Activated naive CD8-positive, alpha-beta T cell treated with anti-CD3 and anti-CD28 coated beads, Interleukin-2, amount 50 U/mL, for 24 hours (primary cell): ENCODE results near the gene ATP6V0B.

Source experiments
- ATAC-seq: fragments of 150-1000 bp; cut with Tn5 transposase; one replicate; pipeline ENCODE4 v1.10.0; 2021
- DNase-seq: peaks from one replicate; pipeline ENCODE4 v3.0.0; 2021
- H3K27ac Mint-ChIP-seq: one replicate; pipeline ENCODE4 v1.8.0; 2021; ENCODE audit warnings: mild to moderate bottlenecking, mixed read lengths
- H3K27me3 Mint-ChIP-seq: one replicate; pipeline ENCODE4 v1.8.0; 2021; ENCODE audit warnings: mixed read lengths
- H3K36me3 Mint-ChIP-seq: one replicate; pipeline ENCODE4 v1.8.0; 2021; ENCODE audit warnings: low read depth, mixed read lengths
- H3K4me1 Mint-ChIP-seq: one replicate; pipeline ENCODE4 v1.8.0; 2021; ENCODE audit warnings: mixed read lengths
- H3K4me3 Mint-ChIP-seq: one replicate; pipeline ENCODE4 v1.8.0; 2021; ENCODE audit warnings: mild to moderate bottlenecking, moderate library complexity, mixed read lengths
- H3K9me3 Mint-ChIP-seq: one replicate; pipeline ENCODE4 v1.8.0; 2021; ENCODE audit warnings: mixed read lengths

Gene ATP6V0B

GRCh38 chr1:43974443-43975248, at the start of gene ATP6V0B:
Gene ATP6V0B, plus strand, starts transcription at chr1:43974960. Its CDS starts 81 bp downstream, at chr1:43975041.
- peak within 1 kb of the TSS; percentile 85 for H3K27ac Mint-ChIP-seq
- H3K4me1 Mint-ChIP-seq = peaks cover 61% of the 10 kb centered on the region
- ATAC-seq (peak; percentile 68), DNase-seq (peak; percentile 98)
- H3K9me3 Mint-ChIP-seq = no peaks in the 10 kb centered on the region
- peaks cover 44% of the 10 kb centered on the region for H3K36me3 Mint-ChIP-seq
- H3K27me3 Mint-ChIP-seq = no peaks in the 10 kb centered on the region
- H3K4me3 Mint-ChIP-seq = peak within 1 kb of the TSS; percentile 86

- Mint-ChIP-seq H3K27me3 (no peaks in the 10 kb centered on the region), H3K4me3 (no peak overlapping the region), H3K4me1 (peaks cover 4% of the 10 kb centered on the region), H3K27ac (no peak overlapping the region), H3K36me3 (peaks cover 7% of the 10 kb centered on the region), H3K9me3 (no peaks in the 10 kb centered on the region)
- DNase-seq (no peak), ATAC-seq (no peak)
Measured at GRCh38 chr1:43925846-43926245, 48.9 kb upstream of the ATP6V0B start.

DNA sequence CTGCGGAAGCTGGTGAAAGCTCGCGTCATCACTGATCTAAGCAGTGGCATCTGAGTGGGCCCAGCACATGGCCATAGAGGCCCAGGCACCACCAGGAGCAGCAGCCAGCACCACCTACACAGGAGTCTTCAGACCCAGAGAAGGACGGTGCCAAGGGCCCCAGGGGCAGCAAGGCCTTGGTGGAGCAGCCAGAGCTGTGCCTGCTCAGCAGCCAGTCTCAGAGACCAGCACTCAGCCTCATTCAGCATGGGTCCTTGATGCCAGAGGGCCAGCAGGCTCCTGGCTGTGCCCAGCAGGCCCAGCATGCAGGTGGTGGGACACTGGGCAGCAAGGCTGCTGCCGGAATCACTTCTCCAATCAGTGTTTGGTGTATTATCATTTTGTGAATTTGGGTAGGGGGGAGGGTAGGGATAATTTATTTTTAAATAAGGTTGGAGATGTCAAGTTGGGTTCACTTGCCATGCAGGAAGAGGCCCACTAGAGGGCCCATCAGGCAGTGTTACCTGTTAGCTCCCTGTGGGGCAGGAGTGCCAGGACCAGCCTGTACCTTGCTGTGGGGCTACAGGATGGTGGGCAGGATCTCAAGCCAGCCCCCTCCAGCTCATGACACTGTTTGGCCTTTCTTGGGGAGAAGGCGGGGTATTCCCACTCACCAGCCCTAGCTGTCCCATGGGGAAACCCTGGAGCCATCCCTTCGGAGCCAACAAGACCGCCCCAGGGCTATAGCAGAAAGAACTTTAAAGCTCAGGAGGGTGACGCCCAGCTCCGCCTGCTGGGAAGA, 44.4 kb upstream of the ATP6V0B start:
- no peak for DNase-seq
- Mint-ChIP-seq H3K4me3 (no peak overlapping the region), H3K36me3 (peaks cover 4% of the 10 kb centered on the region)

DNA sequence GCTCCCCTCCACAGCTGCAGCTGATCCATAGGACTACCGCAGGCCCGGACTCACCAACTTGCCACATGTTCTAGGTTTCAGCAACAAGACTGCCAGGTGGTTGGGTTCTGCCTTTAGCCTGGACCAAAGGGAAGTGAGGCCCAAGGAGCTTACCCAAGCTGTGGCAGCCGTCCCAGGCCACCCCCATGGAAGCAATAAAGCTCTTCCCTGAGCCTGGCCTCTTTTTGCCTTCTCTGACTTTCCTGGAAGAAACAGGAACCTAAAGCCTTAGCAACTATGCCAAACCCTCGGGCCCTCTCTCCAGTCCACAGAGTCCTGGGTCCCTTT, 43.8 kb upstream of the ATP6V0B start:
- Mint-ChIP-seq H3K27ac (no peak overlapping the region), H3K27me3 (peaks cover 27% of the 10 kb centered on the region), H3K9me3 (no peaks in the 10 kb centered on the region), H3K36me3 (peaks cover 1% of the 10 kb centered on the region), H3K4me1 (peaks cover 15% of the 10 kb centered on the region), H3K4me3 (no peak overlapping the region)
- no peak for DNase-seq
- ATAC-seq = no peak

More for the DNA sequence above, 44.4 kb upstream of the ATP6V0B start:
- ATAC-seq = no peak
- no peak overlapping the region for H3K27ac Mint-ChIP-seq
- no peaks in the 10 kb centered on the region for H3K9me3 Mint-ChIP-seq
- H3K4me1 Mint-ChIP-seq = peaks cover 15% of the 10 kb centered on the region
- H3K27me3 Mint-ChIP-seq = peaks cover 24% of the 10 kb centered on the region

DNA sequence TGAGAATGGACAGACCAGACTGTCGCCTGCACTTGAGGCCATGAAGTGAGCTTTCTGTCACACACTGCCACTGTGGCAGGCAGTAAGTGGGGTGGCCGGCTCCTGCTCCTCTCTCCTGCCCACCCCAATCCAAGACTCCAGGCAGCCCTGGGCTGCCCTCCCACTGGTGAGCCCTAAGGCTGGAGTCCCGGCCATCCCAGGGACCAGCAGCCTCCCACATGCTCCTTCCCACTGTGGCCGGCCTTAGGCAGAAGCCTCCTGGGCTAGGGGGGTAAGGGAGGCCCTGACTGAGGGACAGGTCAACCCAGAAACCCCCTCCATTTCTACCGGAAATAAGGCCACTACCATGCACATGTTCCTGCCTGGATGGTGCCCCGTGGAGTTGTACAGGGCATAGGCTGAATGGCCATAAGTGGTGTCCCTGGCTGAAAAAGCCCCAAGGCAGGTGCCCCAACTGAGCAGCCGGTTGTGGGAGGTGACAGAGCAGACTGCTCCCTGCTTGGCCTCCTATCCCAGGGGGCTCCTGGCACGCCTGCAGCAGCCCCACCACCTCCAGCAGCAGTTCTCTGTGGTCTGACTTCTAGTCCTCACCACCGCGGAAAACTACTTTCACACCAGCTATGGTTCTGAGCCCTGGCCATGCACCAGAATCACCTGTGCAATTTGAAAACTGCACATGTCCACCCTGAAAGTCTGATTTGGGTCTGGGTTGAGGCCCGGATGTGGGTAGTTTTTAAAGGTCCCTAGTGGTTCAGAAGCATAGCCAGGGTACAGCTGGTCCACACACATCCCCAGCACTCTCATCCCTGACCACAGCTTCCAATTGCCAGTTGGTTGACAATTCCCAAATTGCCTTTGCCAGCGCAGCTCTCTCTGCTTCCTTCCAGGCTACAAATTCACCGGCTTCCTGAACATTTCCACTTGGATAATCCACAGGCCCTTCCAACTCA, 42.8 kb upstream of the ATP6V0B start:
- Mint-ChIP-seq H3K4me1 (peaks cover 17% of the 10 kb centered on the region), H3K27ac (no peak overlapping the region), H3K9me3 (no peaks in the 10 kb centered on the region), H3K4me3 (no peak overlapping the region), H3K27me3 (peaks cover 31% of the 10 kb centered on the region), H3K36me3 (no peaks in the 10 kb centered on the region)
- ATAC-seq (no peak), DNase-seq (no peak)

DNA sequence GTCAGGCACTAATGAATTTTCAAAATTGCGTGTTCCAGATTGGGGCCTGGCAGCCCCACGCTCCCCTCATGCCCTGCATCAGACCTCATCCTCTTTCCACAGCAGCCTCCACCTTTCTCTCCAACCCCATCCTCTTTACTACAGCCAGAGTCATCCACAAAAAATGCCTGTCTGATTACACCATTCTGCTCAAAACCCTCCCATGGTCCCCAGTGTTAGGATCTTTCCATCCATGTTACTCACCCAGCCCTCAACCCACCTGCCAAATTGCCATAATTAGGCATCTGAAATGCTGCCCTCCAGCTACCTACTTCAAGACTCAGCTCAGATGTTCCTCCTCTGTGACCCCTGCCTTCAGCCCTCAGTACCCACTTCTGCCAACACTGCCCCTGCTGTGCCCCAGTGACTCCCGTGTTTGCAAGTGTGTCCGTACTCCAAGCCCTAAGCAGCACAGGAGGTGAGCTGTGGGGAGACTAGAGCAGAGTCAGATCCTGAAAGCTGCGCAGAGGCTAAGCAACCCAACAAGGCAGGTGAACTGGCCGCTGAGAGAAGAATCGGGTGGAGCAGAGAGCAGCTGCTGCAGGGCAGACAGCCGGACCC, 41.9 kb upstream of the ATP6V0B start:
- Mint-ChIP-seq H3K27ac (no peak overlapping the region), H3K27me3 (peaks cover 33% of the 10 kb centered on the region), H3K4me1 (peaks cover 17% of the 10 kb centered on the region), H3K36me3 (no peaks in the 10 kb centered on the region), H3K4me3 (peak overlapping the region; percentile 23), H3K9me3 (no peaks in the 10 kb centered on the region)
- DNase-seq = no peak
- ATAC-seq = no peak

GRCh38 chr1:43933386-43934100, 41.2 kb upstream of the ATP6V0B start, which contains the start of gene ARTN:
Gene ARTN, plus strand, starts transcription at chr1:43933801. Its CDS starts 1,856 bp downstream, at chr1:43935657.
- Mint-ChIP-seq H3K36me3 (no peaks in the 10 kb centered on the region), H3K27me3 (peaks cover 33% of the 10 kb centered on the region), H3K4me3 (peak within 1 kb of the TSS; percentile 38), H3K4me1 (peaks cover 17% of the 10 kb centered on the region), H3K27ac (no peak within 1 kb of the TSS), H3K9me3 (no peaks in the 10 kb centered on the region)
- ATAC-seq (no peak), DNase-seq (no peak)

DNA sequence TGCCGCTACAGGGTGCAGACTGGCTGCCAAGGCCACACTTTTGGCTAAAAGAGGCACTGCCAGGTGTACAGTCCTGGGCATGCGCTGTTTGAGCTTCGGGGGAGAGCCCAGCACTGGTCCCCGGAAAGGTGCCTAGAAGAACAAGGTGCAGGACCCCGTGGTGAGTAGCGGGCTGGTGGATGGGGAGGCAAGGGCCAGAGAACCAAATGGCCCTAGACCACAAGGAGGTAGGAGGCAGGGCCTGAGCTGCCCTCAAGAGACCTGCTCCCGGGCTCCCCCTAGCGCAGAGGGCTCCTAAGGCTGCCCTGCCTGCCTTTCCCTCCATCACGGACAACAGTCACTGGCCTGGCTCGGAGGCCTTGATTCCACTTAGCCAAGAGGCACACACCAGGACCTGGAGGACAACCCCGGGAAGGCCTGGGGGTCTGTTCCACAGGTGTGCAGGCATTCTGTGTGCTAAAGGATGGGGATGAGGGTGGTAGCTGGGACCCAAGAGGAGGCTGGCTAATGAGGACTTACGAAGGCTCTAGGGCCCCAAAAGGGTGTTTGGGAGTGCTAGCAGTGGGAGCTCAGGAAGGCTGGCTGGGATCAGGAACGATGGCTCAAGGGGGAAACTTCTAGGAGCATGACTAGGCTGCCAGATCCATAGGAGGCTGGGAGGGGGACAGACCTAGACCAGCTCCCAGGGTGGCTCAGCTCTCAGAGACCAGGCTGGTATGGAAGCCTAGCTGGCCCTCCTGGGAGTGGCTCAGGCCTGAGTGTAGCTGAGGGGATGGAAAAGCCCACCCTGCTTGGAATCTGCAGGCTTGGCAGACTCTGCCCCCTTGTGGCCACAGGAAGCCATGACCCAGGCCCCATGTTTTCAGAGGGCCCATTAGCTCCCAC, 40.4 kb upstream of the ATP6V0B start:
- H3K4me3 Mint-ChIP-seq = peak overlapping the region; percentile 38
- peak; percentile 56 for ATAC-seq
- H3K36me3 Mint-ChIP-seq = no peaks in the 10 kb centered on the region
- H3K27ac Mint-ChIP-seq = no peak overlapping the region
- DNase-seq = peak; percentile 75
- H3K4me1 Mint-ChIP-seq = peaks cover 17% of the 10 kb centered on the region
- no peaks in the 10 kb centered on the region for H3K9me3 Mint-ChIP-seq
- H3K27me3 Mint-ChIP-seq = peaks cover 33% of the 10 kb centered on the region

GRCh38 chr1:43934986-43935324, 39.8 kb upstream of the ATP6V0B start:
- ATAC-seq (no peak), DNase-seq (no peak)
- H3K27me3 Mint-ChIP-seq = peaks cover 33% of the 10 kb centered on the region
- H3K9me3 Mint-ChIP-seq = no peaks in the 10 kb centered on the region
- H3K4me1 Mint-ChIP-seq = peaks cover 12% of the 10 kb centered on the region
- no peaks in the 10 kb centered on the region for H3K36me3 Mint-ChIP-seq
- H3K4me3 Mint-ChIP-seq = no peak overlapping the region
- H3K27ac Mint-ChIP-seq = no peak overlapping the region

- peaks cover 12% of the 10 kb centered on the region for H3K4me1 Mint-ChIP-seq
- no peaks in the 10 kb centered on the region for H3K9me3 Mint-ChIP-seq
- ATAC-seq (no peak), DNase-seq (no peak)
- peaks cover 33% of the 10 kb centered on the region for H3K27me3 Mint-ChIP-seq
- H3K27ac Mint-ChIP-seq = no peak overlapping the region
- H3K36me3 Mint-ChIP-seq = no peaks in the 10 kb centered on the region
- no peak overlapping the region for H3K4me3 Mint-ChIP-seq
Measured at GRCh38 chr1:43935711-43936427, 38.9 kb upstream of the ATP6V0B start.

DNA sequence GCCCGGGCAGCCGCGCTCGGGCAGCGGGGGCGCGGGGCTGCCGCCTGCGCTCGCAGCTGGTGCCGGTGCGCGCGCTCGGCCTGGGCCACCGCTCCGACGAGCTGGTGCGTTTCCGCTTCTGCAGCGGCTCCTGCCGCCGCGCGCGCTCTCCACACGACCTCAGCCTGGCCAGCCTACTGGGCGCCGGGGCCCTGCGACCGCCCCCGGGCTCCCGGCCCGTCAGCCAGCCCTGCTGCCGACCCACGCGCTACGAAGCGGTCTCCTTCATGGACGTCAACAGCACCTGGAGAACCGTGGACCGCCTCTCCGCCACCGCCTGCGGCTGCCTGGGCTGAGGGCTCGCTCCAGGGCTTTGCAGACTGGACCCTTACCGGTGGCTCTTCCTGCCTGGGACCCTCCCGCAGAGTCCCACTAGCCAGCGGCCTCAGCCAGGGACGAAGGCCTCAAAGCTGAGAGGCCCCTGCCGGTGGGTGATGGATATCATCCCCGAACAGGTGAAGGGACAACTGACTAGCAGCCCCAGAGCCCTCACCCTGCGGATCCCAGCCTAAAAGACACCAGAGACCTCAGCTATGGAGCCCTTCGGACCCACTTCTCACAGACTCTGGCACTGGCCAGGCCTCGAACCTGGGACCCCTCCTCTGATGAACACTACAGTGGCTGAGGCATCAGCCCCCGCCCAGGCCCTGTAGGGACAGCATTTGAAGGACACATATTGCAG, 38.2 kb upstream of the ATP6V0B start:
- DNase-seq = no peak
- no peaks in the 10 kb centered on the region for H3K36me3 Mint-ChIP-seq

More for the DNA sequence above, 38.2 kb upstream of the ATP6V0B start:
- Mint-ChIP-seq H3K27ac (no peak overlapping the region), H3K4me3 (no peak overlapping the region), H3K9me3 (no peaks in the 10 kb centered on the region), H3K27me3 (peaks cover 33% of the 10 kb centered on the region), H3K4me1 (peaks cover 12% of the 10 kb centered on the region)
- peak; percentile 18 for ATAC-seq
